ENCODE results near the gene YTHDC1. TPM values are rescaled to one million over a fixed set of nuclear protein-coding genes. Genes with fewer than 3 reads are reported as not detected.
"Not testable (repeated sequence)": the region's sequence is repeated elsewhere in the genome, so short reads cannot be mapped to it uniquely, and the experiment has no call there.

The YTHDC1 gene
- 26.9 and 28.5 TPM in 2 replicates for total RNA-seq (2014; rRNA removed; shearing (Covaris generic))
- 35.3 and 36.6 TPM in 2 replicates for polyA plus RNA-seq (2015; cell fraction: cytosol; rRNA removed)
- polyA plus RNA-seq (2015; cell fraction: nucleus; rRNA removed) = 67.1 and 79.5 TPM in 2 replicates

GRCh38 chr4:68349649-68350360 is at the start of gene YTHDC1:
TSS of gene YTHDC1 (minus strand) at chr4:68350090. CDS start at chr4:68349753, 337 bp downstream.
- peak; percentile 94 for DNase-seq (ENCODE audit: low read depth, low spot score)
- in situ Hi-C loops (cut with HindIII; ENCODE audit: low pct_unique_long_range_greater_than_20kb, low sequenced_read_pairs) = no loop called here

- in situ Hi-C loops (cut with HindIII; ENCODE audit: low pct_unique_long_range_greater_than_20kb, low sequenced_read_pairs) = no loop called here
Observed at GRCh38 chr4:68399306-68399705, 49.4 kb upstream of the YTHDC1 start.

GRCh38 chr4:68396756-68397155 is 46.9 kb upstream of the YTHDC1 start:
- DNase-seq (ENCODE audit: low read depth, low spot score) = no peak
- in situ Hi-C loops (cut with HindIII; ENCODE audit: low pct_unique_long_range_greater_than_20kb, low sequenced_read_pairs) = no loop called here

More at GRCh38 chr4:68399306-68399705, 49.4 kb upstream of the YTHDC1 start:
- DNase-seq (ENCODE audit: low read depth, low spot score) = no peak

- no peak for DNase-seq (ENCODE audit: low read depth, low spot score)
- in situ Hi-C loops (cut with HindIII; ENCODE audit: low pct_unique_long_range_greater_than_20kb, low sequenced_read_pairs) = no loop called here
Observed at GRCh38 chr4:68391436-68391835, 41.5 kb upstream of the YTHDC1 start.

GRCh38 chr4:68390205-68390935 is 40.5 kb upstream of the YTHDC1 start:
- in situ Hi-C loops (cut with HindIII; ENCODE audit: low pct_unique_long_range_greater_than_20kb, low sequenced_read_pairs) = no loop called here
- DNase-seq (ENCODE audit: low read depth, low spot score) = no peak

GRCh38 chr4:68389386-68389913 is 39.6 kb upstream of the YTHDC1 start:
- in situ Hi-C loops (cut with HindIII; ENCODE audit: low pct_unique_long_range_greater_than_20kb, low sequenced_read_pairs); DNase-seq (ENCODE audit: low read depth, low spot score): not testable (repeated sequence)

- no peak for DNase-seq (ENCODE audit: low read depth, low spot score)
- in situ Hi-C loops (cut with HindIII; ENCODE audit: low pct_unique_long_range_greater_than_20kb, low sequenced_read_pairs) = no loop called here
Observed at GRCh38 chr4:68388347-68388865, 38.5 kb upstream of the YTHDC1 start.

- DNase-seq (ENCODE audit: low read depth, low spot score) = no peak
- in situ Hi-C loops (cut with HindIII; ENCODE audit: low pct_unique_long_range_greater_than_20kb, low sequenced_read_pairs) = no loop called here
Observed at GRCh38 chr4:68385267-68385666, 35.4 kb upstream of the YTHDC1 start.

GRCh38 chr4:68383115-68383514 is 33.2 kb upstream of the YTHDC1 start:
- in situ Hi-C loops (cut with HindIII; ENCODE audit: low pct_unique_long_range_greater_than_20kb, low sequenced_read_pairs) = no loop called here
- DNase-seq (ENCODE audit: low read depth, low spot score) = no peak

- in situ Hi-C loops (cut with HindIII; ENCODE audit: low pct_unique_long_range_greater_than_20kb, low sequenced_read_pairs) = no loop called here
- DNase-seq (ENCODE audit: low read depth, low spot score) = peak; percentile 41
Observed at GRCh38 chr4:68378226-68378625, 28.3 kb upstream of the YTHDC1 start.

GRCh38 chr4:68375667-68376559 is 26.0 kb upstream of the YTHDC1 start:
- peak; percentile 76 for DNase-seq (ENCODE audit: low read depth, low spot score)
- in situ Hi-C loops (cut with HindIII; ENCODE audit: low pct_unique_long_range_greater_than_20kb, low sequenced_read_pairs) = no loop called here

- in situ Hi-C loops (cut with HindIII; ENCODE audit: low pct_unique_long_range_greater_than_20kb, low sequenced_read_pairs) = no loop called here
- DNase-seq (ENCODE audit: low read depth, low spot score) = no peak
Observed at GRCh38 chr4:68373513-68373912, 23.6 kb upstream of the YTHDC1 start.

- in situ Hi-C loops (cut with HindIII; ENCODE audit: low pct_unique_long_range_greater_than_20kb, low sequenced_read_pairs) = no loop called here
- no peak for DNase-seq (ENCODE audit: low read depth, low spot score)
Observed at GRCh38 chr4:68372588-68372987, 22.7 kb upstream of the YTHDC1 start.

- DNase-seq (ENCODE audit: low read depth, low spot score) = no peak
- in situ Hi-C loops (cut with HindIII; ENCODE audit: low pct_unique_long_range_greater_than_20kb, low sequenced_read_pairs) = no loop called here
Observed at GRCh38 chr4:68369142-68369805, 19.4 kb upstream of the YTHDC1 start.

GRCh38 chr4:68368691-68369131 is 18.8 kb upstream of the YTHDC1 start:
- DNase-seq (ENCODE audit: low read depth, low spot score) = no peak
- in situ Hi-C loops (cut with HindIII; ENCODE audit: low pct_unique_long_range_greater_than_20kb, low sequenced_read_pairs) = no loop called here

GRCh38 chr4:68367835-68368234 is 17.9 kb upstream of the YTHDC1 start:
- in situ Hi-C loops (cut with HindIII; ENCODE audit: low pct_unique_long_range_greater_than_20kb, low sequenced_read_pairs) = no loop called here
- DNase-seq (ENCODE audit: low read depth, low spot score) = no peak

GRCh38 chr4:68366600-68366999 is 16.7 kb upstream of the YTHDC1 start:
- no peak for DNase-seq (ENCODE audit: low read depth, low spot score)
- in situ Hi-C loops (cut with HindIII; ENCODE audit: low pct_unique_long_range_greater_than_20kb, low sequenced_read_pairs) = no loop called here

Data from SK-MEL-5 (cell line).